Esophagus squamous epithelium (tissue), 5 donors: ENCODE measurements around the gene UBE2Q2. TPM values are rescaled to one million over a fixed set of nuclear protein-coding genes. Genes with fewer than 3 reads are reported as not detected.

Source experiments
- DNase-seq: peaks from one replicate; lab custom pipeline; 2025; lab: John Stamatoyannopoulos, UW
- H3K27ac ChIP-seq, 4 donors: fragments of 200-600 bp; sonication (generic); one replicate each; pipeline ENCODE4 v1.5.1; 2016 to 2019; ENCODE audit warnings: mild to moderate bottlenecking in 1 of 4
- H3K27me3 ChIP-seq, 4 donors: fragments of 200-600 bp; sonication (generic); 1 replicate in 3 of 4; 2 replicates in 1 of 4; pipeline versions ENCODE4 v1.5.1 to v1.6.0; 2017 to 2021; ENCODE audit warnings: antibody characterized with exemption in 1 of 4
- H3K36me3 ChIP-seq, 3 donors: fragments of 200-600 bp; sonication (generic); one replicate each; pipeline ENCODE4 v1.5.1; 2016 to 2019
- H3K4me1 ChIP-seq, 3 donors: fragments of 200-600 bp; sonication (generic); one replicate each; pipeline ENCODE4 v1.5.1; 2017 to 2019
- H3K4me3 ChIP-seq, 4 donors: fragments of 200-600 bp; sonication (generic); 1 replicate in 3 of 4; 2 replicates in 1 of 4; pipeline ENCODE4 v1.5.1; 2016 to 2019; ENCODE audit warnings: mild to moderate bottlenecking in 2 of 4, moderate library complexity in 1 of 4
- H3K9me3 ChIP-seq, 3 donors: fragments of 200-600 bp; sonication (generic); one replicate each; pipeline ENCODE4 v1.5.1; 2016 to 2019
- POLR2A ChIP-seq, 4 donors: fragments of 450-650 bp; IDR thresholded peaks; one replicate each; pipeline ENCODE4 v1.6.1; 2017; ENCODE audit warnings: antibody characterized with exemption in 4 of 4, mild to moderate bottlenecking in 4 of 4, moderate library complexity in 3 of 4
- WGBS, 2 donors: methylation state at CpG; one replicate each; pipeline ENCODE4 v1.1.5; 2018; 5-methylcytosine and 5-hydroxymethylcytosine counted together
- intact Hi-C: fragments of 100-400 bp; cut with DNase I; formaldehyde crosslinking; loops from one replicate; pipeline ENCODE4 v1.15.0; 2022
- total RNA-seq, 4 donors: library from RNA; depleted of rRNA; stranded (reverse); fragments of >200 nt; gene quantifications; one replicate each; pipeline ENCODE4 v1.1.0, GENCODE V29; 2016
- TF ChIP-seq, protein P1 (sequence below), 6 experiments: fragments of 450-650 bp in 4 of 6; fragments of 200-600 bp in 2 of 6; sonication (generic) in 2 of 6; IDR thresholded peaks; one replicate each; pipeline ENCODE4 v1.5.1; 2016 to 2019; ENCODE audit warnings: antibody characterized with exemption in 6 of 6, mild to moderate bottlenecking in 4 of 6, moderate library complexity in 4 of 6
- donor health status: DM: yes; HTN: yes; CAD: no.

UBE2Q2 gene
- total RNA-seq, 4 donors from 2014 or later = 9.1 to 40.2 (median 25.6) TPM

DNA sequence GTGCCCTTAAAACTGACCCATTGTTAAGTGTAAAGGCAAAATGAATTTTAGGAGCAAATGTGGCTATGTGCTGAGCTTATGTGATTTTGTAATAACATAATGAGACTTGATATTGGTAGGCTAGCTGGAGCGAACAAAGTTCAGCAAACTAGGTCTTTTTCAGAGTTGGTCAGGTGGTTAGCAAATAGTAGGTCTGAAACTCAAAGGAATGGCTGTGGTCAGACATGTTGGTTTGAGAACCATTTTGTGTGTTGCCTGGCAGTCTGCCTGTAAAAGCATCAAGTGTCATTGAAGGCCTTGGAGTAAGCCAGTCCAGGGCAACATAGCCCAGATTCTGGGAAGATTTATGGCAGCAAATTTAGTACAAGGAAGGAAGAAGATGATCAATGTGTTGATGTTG, 76.8 kb downstream of the UBE2Q2 start:
- Histone ChIP-seq H3K27me3 (no peaks in the 10 kb centered on the region), H3K9me3 (no peaks in the 10 kb centered on the region), H3K4me1 (peaks cover 5 to 18% (median 10%) of the 10 kb centered on the region in 3 donors), H3K4me3 (no peak overlapping the region), H3K36me3 (peaks cover 0 to 69% (median 0%) of the 10 kb centered on the region in 3 donors), H3K27ac (no peak overlapping the region)
- TF ChIP-seq POLR2A (IDR thresholded peaks at IDR 0.05) = no peak
- TF ChIP-seq, protein P1, sequence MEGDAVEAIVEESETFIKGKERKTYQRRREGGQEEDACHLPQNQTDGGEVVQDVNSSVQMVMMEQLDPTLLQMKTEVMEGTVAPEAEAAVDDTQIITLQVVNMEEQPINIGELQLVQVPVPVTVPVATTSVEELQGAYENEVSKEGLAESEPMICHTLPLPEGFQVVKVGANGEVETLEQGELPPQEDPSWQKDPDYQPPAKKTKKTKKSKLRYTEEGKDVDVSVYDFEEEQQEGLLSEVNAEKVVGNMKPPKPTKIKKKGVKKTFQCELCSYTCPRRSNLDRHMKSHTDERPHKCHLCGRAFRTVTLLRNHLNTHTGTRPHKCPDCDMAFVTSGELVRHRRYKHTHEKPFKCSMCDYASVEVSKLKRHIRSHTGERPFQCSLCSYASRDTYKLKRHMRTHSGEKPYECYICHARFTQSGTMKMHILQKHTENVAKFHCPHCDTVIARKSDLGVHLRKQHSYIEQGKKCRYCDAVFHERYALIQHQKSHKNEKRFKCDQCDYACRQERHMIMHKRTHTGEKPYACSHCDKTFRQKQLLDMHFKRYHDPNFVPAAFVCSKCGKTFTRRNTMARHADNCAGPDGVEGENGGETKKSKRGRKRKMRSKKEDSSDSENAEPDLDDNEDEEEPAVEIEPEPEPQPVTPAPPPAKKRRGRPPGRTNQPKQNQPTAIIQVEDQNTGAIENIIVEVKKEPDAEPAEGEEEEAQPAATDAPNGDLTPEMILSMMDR (IDR thresholded peaks at IDR 0.05) = no peak
- intact Hi-C loops = no loop called here
- no peak for DNase-seq
- 100% methylated on average over 1 of the region's 1 CpG for WGBS, 2 donors

DNA sequence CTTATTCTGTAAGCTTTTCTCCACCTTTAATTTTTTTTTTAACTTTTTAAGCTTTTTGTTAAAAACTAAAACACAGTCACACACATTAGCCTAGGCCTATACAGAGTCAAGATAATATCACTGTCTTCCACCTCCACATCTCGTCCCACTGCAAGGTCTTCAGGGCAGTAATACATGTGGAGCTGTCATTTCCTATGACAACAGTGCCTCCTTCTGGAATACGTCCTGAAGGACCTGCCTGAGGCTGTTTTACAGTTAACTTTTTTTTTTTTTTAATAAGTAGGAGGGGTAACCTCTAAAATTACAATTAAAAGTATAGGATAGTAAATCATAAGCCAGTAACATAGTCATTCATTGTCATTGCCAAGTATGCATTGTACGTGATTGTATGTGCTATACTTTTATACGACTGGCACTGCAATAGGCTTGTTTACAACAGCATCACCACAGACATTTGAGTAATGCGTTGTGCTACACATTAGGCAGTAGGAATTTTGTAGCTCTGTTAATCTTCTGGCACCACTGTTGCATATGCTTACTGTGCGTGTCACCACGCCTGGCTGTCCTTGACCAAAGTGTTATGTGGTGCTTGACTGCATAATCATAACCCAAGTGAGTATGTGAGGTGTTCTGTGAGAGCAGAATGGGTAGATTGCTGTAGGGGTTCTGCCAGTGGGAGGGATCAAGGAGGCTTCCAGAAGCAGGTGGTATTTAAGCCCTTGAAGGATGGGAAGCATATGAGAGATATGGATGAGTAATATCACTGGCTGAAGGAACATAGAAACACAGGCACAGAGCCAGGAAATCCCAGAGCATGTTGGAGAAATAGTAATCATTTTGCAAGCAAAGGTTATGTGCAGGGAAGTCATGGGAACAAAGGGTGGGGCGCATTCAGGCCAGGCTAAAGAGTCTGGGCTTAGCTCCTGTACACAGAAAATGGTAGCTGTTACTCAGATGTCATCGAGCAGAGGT, 78.8 kb downstream of the UBE2Q2 start:
- WGBS, 2 donors = 54 to 73% methylated on average over 7 to 9 of the region's 9 CpGs
- H3K4me3 ChIP-seq = no peak overlapping the region
- no peaks in the 10 kb centered on the region for H3K9me3 ChIP-seq
- DNase-seq = no peak
- no peak for TF ChIP-seq POLR2A (IDR thresholded peaks at IDR 0.05)
- TF ChIP-seq, protein P1 (IDR thresholded peaks at IDR 0.05) = peak in 2 of 6 experiments; percentile 8 to 43
- H3K36me3 ChIP-seq = peaks cover 0 to 67% (median 0%) of the 10 kb centered on the region in 3 donors
- intact Hi-C loops = no loop called here
- peaks cover 5 to 18% (median 10%) of the 10 kb centered on the region in 3 donors for H3K4me1 ChIP-seq
- H3K27me3 ChIP-seq = no peaks in the 10 kb centered on the region
- peak overlapping the region in 1 of 4 donors; percentile 7 for H3K27ac ChIP-seq

DNA sequence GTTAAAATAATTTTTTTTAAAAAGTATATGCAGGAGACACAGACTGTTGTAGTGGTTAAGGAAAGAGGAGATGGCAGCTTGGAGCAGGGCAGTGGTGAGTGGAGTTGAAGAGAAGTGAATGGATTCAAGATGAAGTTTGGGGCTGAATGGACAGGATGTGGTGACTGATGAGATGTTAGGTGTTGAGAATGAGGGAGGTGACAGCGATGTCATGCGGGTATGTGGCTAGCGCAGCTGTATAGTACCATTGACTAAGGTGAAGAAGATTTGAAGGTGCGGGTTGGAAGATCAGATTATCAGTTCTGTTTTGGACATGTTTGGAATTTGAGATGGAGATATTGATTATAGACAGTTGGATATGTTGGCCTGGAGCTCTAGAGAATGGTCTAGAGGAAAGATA, 80.5 kb downstream of the UBE2Q2 start:
- no peak for DNase-seq
- Histone ChIP-seq H3K4me3 (no peak overlapping the region), H3K36me3 (peaks cover 0 to 61% (median 0%) of the 10 kb centered on the region in 3 donors), H3K27ac (no peak overlapping the region), H3K9me3 (no peaks in the 10 kb centered on the region), H3K4me1 (peaks cover 5 to 18% (median 10%) of the 10 kb centered on the region in 3 donors), H3K27me3 (no peaks in the 10 kb centered on the region)
- 95 to 98% methylated on average over 4 of the region's 4 CpGs for WGBS, 2 donors
- intact Hi-C loops = no loop called here
- TF ChIP-seq POLR2A (IDR thresholded peaks at IDR 0.05) = no peak
- TF ChIP-seq, protein P1 (IDR thresholded peaks at IDR 0.05) = no peak

DNA sequence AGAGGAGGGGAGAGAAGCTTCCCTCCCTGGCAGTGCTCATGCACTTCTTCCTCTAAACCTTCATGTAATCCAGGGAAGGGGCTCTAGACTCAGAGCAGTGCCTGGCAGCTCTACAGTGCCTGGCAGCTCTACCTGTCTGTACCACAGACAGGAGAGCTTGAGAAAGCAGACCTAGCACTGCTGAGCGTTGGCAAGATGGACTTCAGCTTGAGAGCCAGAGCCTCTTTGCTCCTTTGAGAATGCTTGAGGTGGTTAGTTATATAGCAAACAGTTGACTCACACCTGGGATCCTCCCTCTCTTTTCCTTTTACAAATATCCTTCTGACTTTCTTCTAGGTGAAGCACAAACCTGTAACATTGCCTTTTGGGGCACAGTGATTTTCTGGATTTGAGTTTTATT, 81.3 kb downstream of the UBE2Q2 start:
- no peak overlapping the region for H3K27ac ChIP-seq
- H3K4me3 ChIP-seq = no peak overlapping the region
- H3K4me1 ChIP-seq = peaks cover 5 to 18% (median 10%) of the 10 kb centered on the region in 3 donors
- H3K27me3 ChIP-seq = no peaks in the 10 kb centered on the region
- peaks cover 0 to 53% (median 0%) of the 10 kb centered on the region in 3 donors for H3K36me3 ChIP-seq
- intact Hi-C loops = no loop called here
- WGBS, 2 donors = 50 to 100% methylated on average over 1 of the region's 1 CpG
- DNase-seq = no peak
- TF ChIP-seq, protein P1 (IDR thresholded peaks at IDR 0.05) = no peak
- no peak for TF ChIP-seq POLR2A (IDR thresholded peaks at IDR 0.05)
- no peaks in the 10 kb centered on the region for H3K9me3 ChIP-seq

DNA sequence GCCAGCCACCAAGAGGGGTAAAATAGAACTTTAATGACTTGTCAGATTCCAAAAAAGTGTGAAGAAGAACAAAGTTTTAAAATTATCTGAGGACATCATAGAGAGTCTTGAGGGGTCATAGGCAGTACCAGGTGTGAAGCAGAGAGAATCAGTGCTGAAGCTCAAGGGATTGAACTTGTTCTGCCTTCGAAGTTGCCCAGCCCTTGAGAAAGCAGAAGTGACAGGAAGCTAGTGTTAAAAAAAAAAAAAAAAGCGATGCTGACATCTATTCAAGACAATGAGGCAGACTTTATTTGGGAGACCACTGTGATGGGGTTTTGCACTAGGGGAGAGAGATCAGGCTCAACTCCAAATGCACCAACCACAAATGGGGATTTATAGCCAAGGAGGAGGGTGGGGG, 82.2 kb downstream of the UBE2Q2 start:
- no peak overlapping the region for H3K27ac ChIP-seq
- DNase-seq = no peak
- no peaks in the 10 kb centered on the region for H3K27me3 ChIP-seq
- 46 to 70% methylated on average over 2 of the region's 2 CpGs for WGBS, 2 donors
- TF ChIP-seq, protein P1 (IDR thresholded peaks at IDR 0.05) = no peak
- no peak for TF ChIP-seq POLR2A (IDR thresholded peaks at IDR 0.05)
- intact Hi-C loops = no loop called here
- H3K4me1 ChIP-seq = peaks cover 5 to 18% (median 10%) of the 10 kb centered on the region in 3 donors
- H3K9me3 ChIP-seq = no peaks in the 10 kb centered on the region
- peaks cover 0 to 54% (median 0%) of the 10 kb centered on the region in 3 donors for H3K36me3 ChIP-seq
- no peak overlapping the region for H3K4me3 ChIP-seq
